ENCODE measurements around the gene OR52J3. TPM values are rescaled to one million over a fixed set of nuclear protein-coding genes. Genes with fewer than 3 reads are reported as not detected.

Gene OR52J3
- total and polyA plus RNA-seq, 12 donors: not detected

DNA sequence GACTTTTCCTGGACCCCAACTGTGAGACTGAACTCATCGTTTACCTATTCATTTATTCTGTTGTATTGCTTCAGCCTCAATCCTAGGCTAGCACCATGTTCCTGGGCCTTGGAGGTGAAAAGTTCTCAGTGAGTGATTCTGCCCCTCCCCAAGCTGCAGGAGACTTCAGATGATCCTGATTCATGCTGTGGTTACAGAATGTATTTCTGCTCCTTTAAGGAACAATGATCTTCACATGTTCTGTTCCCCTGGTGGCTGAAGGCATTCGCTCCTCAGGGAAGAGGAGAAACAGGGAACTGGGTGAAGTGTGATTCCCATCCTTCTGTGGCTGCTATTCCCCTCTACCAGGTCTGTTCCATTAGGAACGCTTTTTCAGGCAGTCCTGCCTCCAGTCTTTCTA lies 25.5 kb downstream of the OR52J3 start:
- no peak overlapping the region for H3K4me3 ChIP-seq
- H3K27ac ChIP-seq: no peak overlapping the region
- ATAC-seq (no peak), DNase-seq (no peak)
- H3K9me3 ChIP-seq: no peaks in the 10 kb centered on the region
- WGBS, 2 donors: 47 to 67% methylated on average over 3 of the region's 3 CpGs
- TF ChIP-seq, protein P1, sequence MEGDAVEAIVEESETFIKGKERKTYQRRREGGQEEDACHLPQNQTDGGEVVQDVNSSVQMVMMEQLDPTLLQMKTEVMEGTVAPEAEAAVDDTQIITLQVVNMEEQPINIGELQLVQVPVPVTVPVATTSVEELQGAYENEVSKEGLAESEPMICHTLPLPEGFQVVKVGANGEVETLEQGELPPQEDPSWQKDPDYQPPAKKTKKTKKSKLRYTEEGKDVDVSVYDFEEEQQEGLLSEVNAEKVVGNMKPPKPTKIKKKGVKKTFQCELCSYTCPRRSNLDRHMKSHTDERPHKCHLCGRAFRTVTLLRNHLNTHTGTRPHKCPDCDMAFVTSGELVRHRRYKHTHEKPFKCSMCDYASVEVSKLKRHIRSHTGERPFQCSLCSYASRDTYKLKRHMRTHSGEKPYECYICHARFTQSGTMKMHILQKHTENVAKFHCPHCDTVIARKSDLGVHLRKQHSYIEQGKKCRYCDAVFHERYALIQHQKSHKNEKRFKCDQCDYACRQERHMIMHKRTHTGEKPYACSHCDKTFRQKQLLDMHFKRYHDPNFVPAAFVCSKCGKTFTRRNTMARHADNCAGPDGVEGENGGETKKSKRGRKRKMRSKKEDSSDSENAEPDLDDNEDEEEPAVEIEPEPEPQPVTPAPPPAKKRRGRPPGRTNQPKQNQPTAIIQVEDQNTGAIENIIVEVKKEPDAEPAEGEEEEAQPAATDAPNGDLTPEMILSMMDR (IDR thresholded peaks at IDR 0.05): no peak
- H3K27me3 ChIP-seq: peaks cover 0 to 4% (median 0%) of the 10 kb centered on the region in 7 donors
- intact Hi-C loops (cut with DNase I): no loop called here
- no peaks in the 10 kb centered on the region for H3K36me3 ChIP-seq
- no peaks in the 10 kb centered on the region for H3K4me1 ChIP-seq

DNA sequence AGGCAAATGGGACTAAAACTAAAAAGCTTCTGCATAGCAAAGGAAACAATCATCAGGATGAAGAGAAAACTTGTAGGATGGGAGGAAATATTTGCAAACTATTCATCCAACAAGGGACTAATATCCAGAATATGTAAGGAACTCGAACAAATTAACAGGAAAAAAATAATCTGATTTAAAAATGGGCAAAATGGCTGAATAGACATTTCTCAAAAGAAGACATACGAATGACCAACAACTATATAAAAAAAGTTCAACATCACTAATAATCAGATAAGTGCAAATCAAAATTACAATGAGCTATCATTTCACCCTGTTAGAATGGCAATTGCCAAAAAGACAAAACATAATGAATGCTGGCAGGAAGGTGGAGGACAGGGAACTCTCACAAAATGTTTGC lies 35.1 kb downstream of the OR52J3 start:
- TF ChIP-seq, protein P1 (IDR thresholded peaks at IDR 0.05): no peak
- 63 to 69% methylated on average over 2 of the region's 2 CpGs for WGBS, 2 donors
- ATAC-seq: no peak
- Histone ChIP-seq H3K27me3 (peaks cover 0 to 4% (median 0%) of the 10 kb centered on the region in 7 donors), H3K4me1 (no peaks in the 10 kb centered on the region), H3K4me3 (no peak overlapping the region), H3K9me3 (no peaks in the 10 kb centered on the region), H3K36me3 (no peaks in the 10 kb centered on the region), H3K27ac (no peak overlapping the region)
- no peak for DNase-seq
- intact Hi-C loops (cut with DNase I): no loop called here

DNA sequence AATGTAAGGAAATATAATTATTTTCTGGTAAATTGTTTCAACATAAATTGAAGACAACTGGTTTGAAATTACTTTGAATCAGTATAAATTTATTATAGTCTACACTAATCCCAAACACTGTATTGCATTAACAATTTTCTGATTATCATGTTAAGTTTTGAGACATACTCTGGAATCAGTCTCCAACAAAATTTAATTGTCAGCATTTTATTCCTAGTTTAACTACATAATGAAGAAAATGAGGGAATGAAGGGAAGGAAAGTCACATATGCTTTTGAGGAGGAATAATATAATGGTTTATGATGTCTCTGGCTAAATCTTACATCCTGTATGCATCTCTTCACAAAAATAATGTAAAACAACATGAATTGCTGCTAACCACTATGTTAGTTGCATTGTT lies 37.3 kb downstream of the OR52J3 start:
- Histone ChIP-seq H3K36me3 (no peaks in the 10 kb centered on the region), H3K27ac (no peak overlapping the region), H3K9me3 (no peaks in the 10 kb centered on the region), H3K27me3 (no peaks in the 10 kb centered on the region), H3K4me3 (no peak overlapping the region), H3K4me1 (no peaks in the 10 kb centered on the region)
- intact Hi-C loops (cut with DNase I): no loop called here
- TF ChIP-seq, protein P1 (IDR thresholded peaks at IDR 0.05): no peak
- DNase-seq (no peak), ATAC-seq (no peak)

DNA sequence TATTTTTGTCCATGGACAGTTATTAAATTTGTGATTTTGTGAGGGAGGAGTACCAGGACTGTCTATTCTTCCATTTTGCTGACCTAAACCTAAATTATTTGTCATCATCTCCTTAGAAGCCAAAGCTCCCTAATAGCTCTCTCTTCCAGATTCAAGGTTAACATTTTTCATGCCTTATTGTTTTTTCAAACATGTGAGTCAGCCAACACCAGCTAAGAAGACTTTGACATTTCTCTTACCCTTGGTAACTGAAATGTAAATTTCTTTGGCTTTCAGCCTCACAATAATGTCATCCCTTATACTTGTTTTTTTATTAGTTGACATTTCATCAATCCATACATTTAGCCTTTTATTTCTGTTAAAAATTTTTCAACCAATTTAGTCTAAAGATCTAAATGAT lies 42.2 kb downstream of the OR52J3 start:
- intact Hi-C loops (cut with DNase I): no loop called here
- H3K36me3 ChIP-seq: no peaks in the 10 kb centered on the region
- TF ChIP-seq, protein P1 (IDR thresholded peaks at IDR 0.05): no peak
- H3K9me3 ChIP-seq: no peaks in the 10 kb centered on the region
- ATAC-seq (no peak), DNase-seq (no peak)
- H3K4me1 ChIP-seq: no peaks in the 10 kb centered on the region
- H3K27ac ChIP-seq: no peak overlapping the region
- no peak overlapping the region for H3K4me3 ChIP-seq
- no peaks in the 10 kb centered on the region for H3K27me3 ChIP-seq

DNA sequence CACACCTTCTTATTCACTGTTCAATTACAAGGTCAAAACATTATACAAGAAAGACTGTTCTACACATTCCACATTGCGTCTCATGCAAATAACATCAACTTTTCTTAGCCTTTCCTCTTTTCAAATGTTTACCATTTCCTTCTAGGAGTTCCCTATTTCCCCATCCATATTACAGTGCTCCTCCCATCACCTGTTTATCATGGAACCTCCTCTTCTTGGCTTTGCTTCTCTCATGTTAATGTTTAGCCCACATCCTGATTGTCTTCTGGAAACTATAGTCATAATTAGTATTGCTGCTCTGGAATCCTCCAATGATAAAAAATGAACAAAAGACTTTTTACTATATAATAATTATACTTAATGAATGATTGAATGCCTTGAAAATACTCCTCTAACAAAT lies 44.3 kb downstream of the OR52J3 start:
- ATAC-seq (no peak), DNase-seq (no peak)
- Histone ChIP-seq H3K36me3 (no peaks in the 10 kb centered on the region), H3K4me1 (no peaks in the 10 kb centered on the region), H3K9me3 (no peaks in the 10 kb centered on the region), H3K27me3 (no peaks in the 10 kb centered on the region), H3K27ac (no peak overlapping the region), H3K4me3 (no peak overlapping the region)
- TF ChIP-seq, protein P1 (IDR thresholded peaks at IDR 0.05): no peak
- whole genome bisulfite sequencing, 2 donors: 88 to 91% methylated on average over 1 of the region's 1 CpG
- intact Hi-C loops (cut with DNase I): no loop called here

All from heart right ventricle (tissue), 16 donors.